Osteoblast (primary cell): ENCODE results near the gene WDR18. TPM values are rescaled to one million over a fixed set of nuclear protein-coding genes. Genes with fewer than 3 reads are reported as not detected.
A peak's percentile ranks its signal among the peaks of the same experiment; 100 is the strongest.

Experiments used
- DNase-seq: peaks from one replicate; pipeline ENCODE4 v3.0.0; 2011; ENCODE audit warnings: low spot score, mixed read lengths; ENCODE audit not compliant: insufficient read length; ENCODE audit errors: missing footprints
- H2AFZ ChIP-seq: 2 replicates; pipeline ENCODE4 v1.6.0; 2011; ENCODE audit warnings: mild to moderate bottlenecking, low read length
- H3K27ac ChIP-seq: 2 replicates; pipeline ENCODE4 v1.5.1; 2011; ENCODE audit warnings: mild to moderate bottlenecking, low read depth, low read length, moderate library complexity
- H3K27me3 ChIP-seq: 2 replicates; pipeline ENCODE4 v1.6.0; 2012; ENCODE audit warnings: mild to moderate bottlenecking, control low read depth, inconsistent platforms, low read length, moderate library complexity; ENCODE audit not compliant: insufficient read depth
- H3K36me3 ChIP-seq: 2 replicates; pipeline ENCODE4 v1.5.1; 2011; ENCODE audit warnings: mild to moderate bottlenecking, low read length, control low read depth, moderate library complexity; ENCODE audit not compliant: insufficient read depth
- H3K4me1 ChIP-seq: 2 replicates; pipeline ENCODE4 v1.5.1; 2011; ENCODE audit warnings: mild to moderate bottlenecking, low read length, control low read depth, moderate library complexity; ENCODE audit not compliant: insufficient read depth
- H3K4me2 ChIP-seq: 2 replicates; pipeline ENCODE4 v1.6.0; 2011; ENCODE audit warnings: mild to moderate bottlenecking, low read length; ENCODE audit not compliant: insufficient read depth
- H3K4me3 ChIP-seq: fragments of 200-600 bp; sonication (generic); 3 replicates; pipeline ENCODE4 v1.5.1; 2012; ENCODE audit warnings: mild to moderate bottlenecking, low read length, inconsistent platforms; ENCODE audit not compliant: insufficient read depth
- H3K79me2 ChIP-seq: 2 replicates; pipeline ENCODE4 v1.6.0; 2012; ENCODE audit warnings: mild to moderate bottlenecking, low read length, control low read depth, inconsistent platforms; ENCODE audit not compliant: insufficient read depth
- H3K9me3 ChIP-seq: 2 replicates; pipeline ENCODE4 v1.5.1; 2011; ENCODE audit warnings: low read depth, low read length, control low read depth
- H4K20me1 ChIP-seq: 2 replicates; pipeline ENCODE4 v1.6.0; 2012; ENCODE audit warnings: mild to moderate bottlenecking, low read length, control low read depth; ENCODE audit not compliant: insufficient read depth
- total RNA-seq: library from RNA; depleted of rRNA; stranded (reverse); fragments of >200 nt; gene quantifications from 2 replicates; pipeline ENCODE4 v1.2.3, GENCODE V29; 2012
- TF ChIP-seq, protein P1 (sequence below): IDR thresholded peaks from 2 replicates; pipeline ENCODE4 v1.5.1; 2011; ENCODE audit warnings: mild to moderate bottlenecking, low read depth, low read length, moderate library complexity; ENCODE audit errors: extremely low read depth

The WDR18 gene
- total RNA-seq, 1 donor, result 45.6 TPM

DNA sequence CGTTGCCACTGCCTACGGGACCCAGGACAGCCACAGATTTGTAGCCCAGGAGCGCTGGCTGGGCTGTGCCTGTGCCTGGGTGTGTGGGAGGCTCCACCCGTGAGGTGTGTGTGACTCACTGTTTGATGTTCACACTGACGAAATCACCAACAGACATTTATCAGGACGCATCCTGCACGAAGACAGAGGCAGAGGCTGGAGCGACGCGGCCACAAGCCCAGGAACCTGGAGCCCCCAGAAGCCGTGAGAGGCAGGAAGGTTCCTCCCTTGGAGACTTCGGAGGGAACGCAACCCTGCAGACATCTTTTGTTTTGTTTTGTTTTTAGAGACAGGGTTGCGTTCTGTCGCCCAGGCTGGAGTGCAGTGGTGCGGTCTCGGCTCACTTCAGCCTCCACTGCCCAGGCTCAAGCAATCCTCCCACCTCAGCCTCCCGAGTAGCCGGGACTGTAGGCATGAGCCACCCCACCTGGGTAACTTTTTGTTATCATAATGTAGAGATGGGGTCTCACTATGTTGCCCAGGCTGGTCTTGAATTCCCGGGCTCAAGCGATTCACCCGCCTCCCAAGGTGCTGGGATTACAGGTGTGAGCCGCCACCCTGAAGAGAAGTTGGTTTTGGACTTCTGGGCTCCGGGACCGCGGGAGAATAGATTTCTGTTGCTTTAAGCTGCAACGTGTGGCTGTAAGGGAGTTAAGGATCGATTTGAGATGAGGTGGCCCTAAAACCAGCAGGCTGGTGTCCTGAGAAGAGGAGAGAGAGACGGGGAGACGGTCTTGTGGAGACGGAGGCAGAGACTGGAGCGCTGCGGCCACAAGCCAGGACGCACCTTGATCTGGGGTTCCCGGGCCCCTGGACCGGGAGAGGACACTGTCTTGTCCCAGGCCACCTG, 24.9 kb upstream of the WDR18 start:
- Histone ChIP-seq H3K4me1 (peaks cover 8% of the 10 kb centered on the region), H3K79me2 (peaks cover 19% of the 10 kb centered on the region), H3K4me3 (no peak overlapping the region), H3K27me3 (no peaks in the 10 kb centered on the region), H2AFZ (no peak overlapping the region), H3K27ac (no peak overlapping the region), H4K20me1 (peaks cover 3% of the 10 kb centered on the region), H3K36me3 (no peaks in the 10 kb centered on the region), H3K4me2 (no peak overlapping the region), H3K9me3 (no peaks in the 10 kb centered on the region)
- no peak for DNase-seq
- TF ChIP-seq, protein P1, sequence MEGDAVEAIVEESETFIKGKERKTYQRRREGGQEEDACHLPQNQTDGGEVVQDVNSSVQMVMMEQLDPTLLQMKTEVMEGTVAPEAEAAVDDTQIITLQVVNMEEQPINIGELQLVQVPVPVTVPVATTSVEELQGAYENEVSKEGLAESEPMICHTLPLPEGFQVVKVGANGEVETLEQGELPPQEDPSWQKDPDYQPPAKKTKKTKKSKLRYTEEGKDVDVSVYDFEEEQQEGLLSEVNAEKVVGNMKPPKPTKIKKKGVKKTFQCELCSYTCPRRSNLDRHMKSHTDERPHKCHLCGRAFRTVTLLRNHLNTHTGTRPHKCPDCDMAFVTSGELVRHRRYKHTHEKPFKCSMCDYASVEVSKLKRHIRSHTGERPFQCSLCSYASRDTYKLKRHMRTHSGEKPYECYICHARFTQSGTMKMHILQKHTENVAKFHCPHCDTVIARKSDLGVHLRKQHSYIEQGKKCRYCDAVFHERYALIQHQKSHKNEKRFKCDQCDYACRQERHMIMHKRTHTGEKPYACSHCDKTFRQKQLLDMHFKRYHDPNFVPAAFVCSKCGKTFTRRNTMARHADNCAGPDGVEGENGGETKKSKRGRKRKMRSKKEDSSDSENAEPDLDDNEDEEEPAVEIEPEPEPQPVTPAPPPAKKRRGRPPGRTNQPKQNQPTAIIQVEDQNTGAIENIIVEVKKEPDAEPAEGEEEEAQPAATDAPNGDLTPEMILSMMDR, result no peak

DNA sequence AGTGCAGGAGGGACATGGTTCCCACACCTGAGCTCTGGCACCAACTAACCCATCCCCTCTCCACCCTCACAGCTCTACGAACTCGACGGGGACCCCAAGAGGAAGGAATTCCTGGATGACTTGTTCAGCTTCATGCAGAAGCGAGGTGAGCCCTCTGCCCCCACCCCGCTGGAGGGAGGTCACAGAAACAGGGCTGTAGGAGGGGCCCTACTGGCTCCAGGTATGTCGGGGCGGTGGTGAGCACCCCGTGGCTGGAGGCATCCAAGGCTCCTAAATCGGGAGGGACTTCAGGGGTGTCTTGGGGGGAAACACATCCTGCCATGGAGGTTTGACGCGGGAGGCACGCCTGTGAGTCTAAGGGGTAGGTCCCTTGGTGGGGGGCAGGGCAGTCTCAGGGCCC, 24.1 kb upstream of the WDR18 start:
- H3K4me3 ChIP-seq, result no peak overlapping the region
- H4K20me1 ChIP-seq, result peaks cover 3% of the 10 kb centered on the region
- no peak overlapping the region for H3K4me2 ChIP-seq
- DNase-seq, result no peak
- H2AFZ ChIP-seq, result no peak overlapping the region
- H3K9me3 ChIP-seq, result no peaks in the 10 kb centered on the region
- H3K27ac ChIP-seq, result no peak overlapping the region
- H3K4me1 ChIP-seq, result peaks cover 8% of the 10 kb centered on the region
- peaks cover 5% of the 10 kb centered on the region for H3K36me3 ChIP-seq
- H3K27me3 ChIP-seq, result no peaks in the 10 kb centered on the region
- H3K79me2 ChIP-seq, result peaks cover 16% of the 10 kb centered on the region
- TF ChIP-seq, protein P1, result no peak

DNA sequence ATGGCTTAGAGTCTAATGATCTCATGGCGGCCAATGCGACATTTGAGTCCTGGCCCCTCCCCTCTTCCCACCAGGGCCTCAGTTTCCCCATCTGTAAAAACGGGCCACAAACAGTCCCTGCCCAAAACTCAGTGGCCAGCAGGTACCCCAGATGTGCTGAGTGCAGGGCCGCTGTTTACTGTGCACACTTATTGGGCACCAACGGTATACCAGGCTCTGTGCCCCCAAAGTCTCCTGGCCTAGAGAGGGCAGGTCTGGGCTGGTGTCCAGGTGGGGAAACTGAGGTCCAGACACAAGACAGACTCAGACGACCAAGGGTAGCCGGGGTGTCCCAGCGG, 23.6 kb upstream of the WDR18 start:
- TF ChIP-seq, protein P1, result no peak
- peaks cover 16% of the 10 kb centered on the region for H3K79me2 ChIP-seq
- peaks cover 8% of the 10 kb centered on the region for H3K4me1 ChIP-seq
- H3K4me3 ChIP-seq, result no peak overlapping the region
- DNase-seq, result no peak
- H3K27me3 ChIP-seq, result no peaks in the 10 kb centered on the region
- peaks cover 3% of the 10 kb centered on the region for H4K20me1 ChIP-seq
- H3K9me3 ChIP-seq, result no peaks in the 10 kb centered on the region
- H3K36me3 ChIP-seq, result peaks cover 10% of the 10 kb centered on the region
- H3K4me2 ChIP-seq, result no peak overlapping the region
- H3K27ac ChIP-seq, result no peak overlapping the region
- no peak overlapping the region for H2AFZ ChIP-seq

DNA sequence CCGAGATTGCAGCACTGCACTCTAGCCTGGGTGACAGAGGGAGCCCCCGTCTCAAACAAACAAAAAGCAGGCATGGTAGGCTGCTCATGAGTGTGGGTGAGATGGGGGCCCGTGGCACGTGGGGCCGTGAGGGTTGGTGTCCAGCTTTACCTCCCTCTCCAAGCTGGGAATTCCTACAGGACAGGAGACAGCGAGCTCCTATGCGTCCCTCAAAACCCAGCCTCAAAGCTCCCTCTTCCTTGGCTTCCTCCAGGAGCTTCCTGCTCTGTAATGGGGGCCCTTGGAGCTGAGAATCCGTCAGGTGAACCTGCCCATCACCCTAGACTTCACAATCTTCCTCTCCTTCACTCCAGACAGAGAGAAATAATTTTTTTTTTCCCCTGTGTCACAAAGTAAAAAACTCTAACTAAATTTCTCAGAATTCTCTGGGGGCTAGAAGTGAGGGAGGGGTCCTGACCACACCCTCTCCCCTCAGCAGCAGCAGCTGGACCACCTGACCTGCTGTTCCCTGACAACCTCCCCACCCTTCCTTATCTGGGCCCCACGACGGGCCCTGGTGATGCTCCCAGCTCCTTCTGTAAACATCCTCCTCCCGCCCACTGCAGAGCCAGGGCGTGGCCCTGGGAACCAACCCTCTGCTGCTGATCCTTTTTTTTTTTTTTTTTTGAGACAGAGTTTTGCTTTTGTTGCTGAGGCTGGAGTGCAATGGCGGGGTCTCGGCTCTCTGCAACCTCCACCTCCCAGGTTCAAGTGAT, 22.1 kb upstream of the WDR18 start:
- H3K4me1 ChIP-seq, result peaks cover 3% of the 10 kb centered on the region
- H3K4me2 ChIP-seq, result no peak overlapping the region
- TF ChIP-seq, protein P1, result no peak
- H3K27me3 ChIP-seq, result no peaks in the 10 kb centered on the region
- no peak overlapping the region for H3K4me3 ChIP-seq
- no peak overlapping the region for H3K27ac ChIP-seq
- H4K20me1 ChIP-seq, result peaks cover 3% of the 10 kb centered on the region
- no peak overlapping the region for H2AFZ ChIP-seq
- peaks cover 16% of the 10 kb centered on the region for H3K36me3 ChIP-seq
- peak; percentile 97 for DNase-seq
- H3K9me3 ChIP-seq, result no peaks in the 10 kb centered on the region
- H3K79me2 ChIP-seq, result peaks cover 4% of the 10 kb centered on the region
